GM21737 (cell line): ENCODE results near the gene MRPS23.
"Not testable (repeated sequence)": the region's sequence is repeated elsewhere in the genome, so short reads cannot be mapped to it uniquely, and the experiment has no call there.

Experiments used
- ATAC-seq: cut with Tn5 transposase; IDR thresholded peaks from one replicate; pipeline ENCODE4 v1.9.1; 2021; ENCODE audit warnings: mild to moderate bottlenecking, moderate library complexity; ENCODE audit not compliant: unreplicated experiment

MRPS23 gene

GRCh38 chr17:57864273-57864672 is 14.4 kb upstream of the MRPS23 start:
- ATAC-seq: no peak

- no peak for ATAC-seq
These were observed 13.1 kb upstream of the MRPS23 start for GRCh38 chr17:57862694-57863667.

GRCh38 chr17:57861790-57862693 is 12.2 kb upstream of the MRPS23 start:
- ATAC-seq: no peak

- ATAC-seq: no peak
These were observed 11.4 kb upstream of the MRPS23 start for GRCh38 chr17:57861000-57861789.

GRCh38 chr17:57860414-57860999 is 10.7 kb upstream of the MRPS23 start:
- ATAC-seq: no peak

- ATAC-seq: no peak
These were observed 10.0 kb upstream of the MRPS23 start for GRCh38 chr17:57859601-57860413.

- no peak for ATAC-seq
These were observed 9.0 kb upstream of the MRPS23 start for GRCh38 chr17:57858838-57859237.

GRCh38 chr17:57856792-57857620 is 7.2 kb upstream of the MRPS23 start:
- ATAC-seq: no peak

- no peak for ATAC-seq
These were observed 5.7 kb upstream of the MRPS23 start for GRCh38 chr17:57855391-57856035.

- no peak for ATAC-seq
These were observed 3.9 kb upstream of the MRPS23 start for GRCh38 chr17:57853695-57854094.

GRCh38 chr17:57852955-57853328 is 3.1 kb upstream of the MRPS23 start:
- no peak for ATAC-seq

GRCh38 chr17:57852092-57852954 is 2.5 kb upstream of the MRPS23 start:
- no peak for ATAC-seq

GRCh38 chr17:57849163-57849873 is 526 bp downstream of the MRPS23 start:
- ATAC-seq: no peak

- ATAC-seq: not testable (repeated sequence)
These were observed 3.5 kb downstream of the MRPS23 start for GRCh38 chr17:57846056-57846945.

GRCh38 chr17:57842280-57842679 is 7.6 kb downstream of the MRPS23 start:
- no peak for ATAC-seq

GRCh38 chr17:57839571-57839923 is 10.3 kb downstream of the MRPS23 start:
- no peak for ATAC-seq
